ENCODE results near the gene SHISA7.
A peak's percentile ranks its signal among the peaks of the same experiment; 100 is the strongest.

Gene SHISA7

GRCh38 chr19:55391191-55391670 is 51.9 kb downstream of the SHISA7 start:
- no peak overlapping the region for H3K9ac ChIP-seq (ENCODE audit: low read length)
- H3K4me3 ChIP-seq (ENCODE audit: low read depth, low read length): no peak overlapping the region
- peaks cover 59% of the 10 kb centered on the region for H3K4me1 ChIP-seq (ENCODE audit: control insufficient read depth, insufficient read depth, low read length)
- no peaks in the 10 kb centered on the region for H3K9me3 ChIP-seq (ENCODE audit: control insufficient read depth, insufficient read depth, low read depth, low read length)
- H3K36me3 ChIP-seq (ENCODE audit: control insufficient read depth, insufficient read depth, low read length): peaks cover 40% of the 10 kb centered on the region
- no peak overlapping the region for H3K27ac ChIP-seq (ENCODE audit: low read depth, low read length)
- no peaks in the 10 kb centered on the region for H3K27me3 ChIP-seq (ENCODE audit: control insufficient read depth, insufficient read depth, low read length)

DNA sequence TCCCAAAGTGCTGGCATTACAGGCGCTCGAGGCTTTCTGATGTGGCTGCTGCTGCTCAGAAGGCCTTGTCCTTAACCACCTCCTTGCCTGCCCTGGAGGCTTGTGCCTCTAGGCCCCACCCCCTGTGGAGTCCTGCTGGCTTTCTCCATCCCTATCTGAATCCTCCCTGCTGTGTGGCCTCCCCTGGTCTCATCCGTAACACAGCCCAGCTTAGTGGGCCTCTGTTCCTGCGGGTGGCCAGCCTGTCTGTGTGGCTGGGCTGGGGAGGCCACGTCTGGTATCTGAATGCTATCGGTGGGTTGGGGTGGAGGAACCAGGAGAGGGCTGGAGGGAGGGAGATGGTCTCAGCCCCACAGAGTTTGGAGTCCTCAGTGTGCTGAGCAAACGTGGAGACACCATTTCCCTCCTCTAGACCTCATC is 52.6 kb downstream of the SHISA7 start:
- Histone ChIP-seq H3K9ac (ENCODE audit: low read length) (no peak overlapping the region), H3K9me3 (ENCODE audit: control insufficient read depth, insufficient read depth, low read depth, low read length) (no peaks in the 10 kb centered on the region), H3K36me3 (ENCODE audit: control insufficient read depth, insufficient read depth, low read length) (peaks cover 45% of the 10 kb centered on the region), H3K4me3 (ENCODE audit: low read depth, low read length) (no peak overlapping the region), H3K27me3 (ENCODE audit: control insufficient read depth, insufficient read depth, low read length) (no peaks in the 10 kb centered on the region), H3K4me1 (ENCODE audit: control insufficient read depth, insufficient read depth, low read length) (peaks cover 59% of the 10 kb centered on the region), H3K27ac (ENCODE audit: low read depth, low read length) (no peak overlapping the region)

DNA sequence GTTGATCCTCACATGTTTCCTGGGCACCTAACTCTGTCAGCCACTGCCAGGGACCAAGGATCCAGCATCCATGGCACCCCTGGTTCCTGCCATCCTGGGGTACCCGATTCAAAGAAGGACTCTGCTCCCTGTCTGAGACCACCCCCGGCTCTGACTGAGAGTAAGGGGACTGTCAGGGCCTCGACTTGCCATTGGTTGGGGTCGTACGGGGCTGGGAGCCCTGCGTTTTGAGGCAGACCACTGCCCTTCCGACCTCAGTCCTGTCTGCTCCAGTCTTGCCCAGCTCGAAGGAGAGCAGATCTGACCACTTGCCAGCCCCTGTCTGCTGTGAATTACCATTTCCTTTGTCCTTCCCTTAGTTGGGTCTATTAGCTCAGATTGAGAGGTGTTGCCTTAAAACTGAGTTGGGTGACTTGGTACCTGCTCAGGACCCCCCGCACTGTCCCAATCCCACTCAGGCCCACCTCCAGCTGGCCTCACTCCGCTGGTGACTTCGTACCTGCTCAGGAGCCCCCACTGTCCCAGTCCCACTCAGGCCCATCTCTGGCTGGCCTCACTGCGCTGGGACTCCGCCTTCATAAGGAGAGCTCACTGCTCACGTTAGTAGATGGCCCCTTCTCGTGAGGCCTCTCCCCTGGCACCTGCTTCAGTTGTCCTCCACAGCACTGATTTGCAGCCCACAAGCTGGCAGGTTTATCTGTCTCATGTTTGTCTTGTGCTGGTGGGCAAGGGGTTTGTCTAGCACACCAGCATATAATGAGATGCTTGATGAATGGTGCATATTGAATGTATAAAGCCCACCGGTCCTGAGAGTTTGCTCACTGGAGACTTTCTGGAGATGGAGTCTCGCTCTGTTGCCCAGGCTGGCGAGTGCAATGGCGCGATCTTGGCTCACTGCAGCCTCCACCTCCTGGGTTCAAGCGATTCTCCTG is 53.4 kb downstream of the SHISA7 start:
- H3K27me3 ChIP-seq (ENCODE audit: control insufficient read depth, insufficient read depth, low read length): no peaks in the 10 kb centered on the region
- H3K4me3 ChIP-seq (ENCODE audit: low read depth, low read length): no peak overlapping the region
- no peak overlapping the region for H3K27ac ChIP-seq (ENCODE audit: low read depth, low read length)
- peaks cover 63% of the 10 kb centered on the region for H3K4me1 ChIP-seq (ENCODE audit: control insufficient read depth, insufficient read depth, low read length)
- no peaks in the 10 kb centered on the region for H3K9me3 ChIP-seq (ENCODE audit: control insufficient read depth, insufficient read depth, low read depth, low read length)
- H3K9ac ChIP-seq (ENCODE audit: low read length): peak overlapping the region; percentile 21
- H3K36me3 ChIP-seq (ENCODE audit: control insufficient read depth, insufficient read depth, low read length): peaks cover 45% of the 10 kb centered on the region

DNA sequence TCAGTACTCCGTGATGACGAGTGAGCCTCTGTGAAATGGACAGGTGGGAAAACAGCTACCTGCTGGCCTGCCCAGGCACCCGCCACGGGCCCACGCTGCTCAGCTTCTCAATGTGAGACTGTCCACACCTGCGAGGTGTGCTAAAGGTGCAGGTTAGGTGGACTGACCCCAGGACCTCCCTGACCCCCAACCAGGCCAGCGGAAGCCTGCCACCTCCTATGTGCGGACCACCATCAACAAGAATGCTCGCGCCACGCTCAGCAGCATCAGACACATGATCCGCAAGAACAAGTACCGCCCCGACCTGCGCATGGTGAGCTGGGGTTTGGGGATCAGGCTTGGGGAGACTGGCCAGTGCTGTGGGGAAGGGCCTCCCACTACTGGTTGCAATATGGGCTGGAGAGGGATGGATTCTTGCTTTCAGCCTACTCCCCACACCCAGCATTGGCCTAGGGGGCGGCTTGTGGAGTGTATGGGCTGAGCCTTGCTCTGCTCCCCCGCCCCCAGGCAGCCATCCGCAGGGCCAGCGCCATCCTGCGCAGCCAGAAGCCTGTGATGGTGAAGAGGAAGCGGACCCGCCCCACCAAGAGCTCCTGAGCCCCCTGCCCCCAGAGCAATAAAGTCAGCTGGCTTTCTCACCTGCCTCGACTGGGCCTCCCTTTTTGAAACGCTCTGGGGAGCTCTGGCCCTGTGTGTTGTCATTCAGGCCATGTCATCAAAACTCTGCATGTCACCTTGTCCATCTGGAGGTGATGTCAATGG is 55.2 kb downstream of the SHISA7 start:
- H3K4me1 ChIP-seq (ENCODE audit: control insufficient read depth, insufficient read depth, low read length): peaks cover 64% of the 10 kb centered on the region
- H3K36me3 ChIP-seq (ENCODE audit: control insufficient read depth, insufficient read depth, low read length): peaks cover 45% of the 10 kb centered on the region
- H3K9me3 ChIP-seq (ENCODE audit: control insufficient read depth, insufficient read depth, low read depth, low read length): no peaks in the 10 kb centered on the region
- peak overlapping the region; percentile 92 for H3K4me3 ChIP-seq (ENCODE audit: low read depth, low read length)
- H3K27ac ChIP-seq (ENCODE audit: low read depth, low read length): no peak overlapping the region
- H3K9ac ChIP-seq (ENCODE audit: low read length): peak overlapping the region; percentile 96
- peaks cover under 1% of the 10 kb centered on the region; the same call in 1 of the 2 replicates for H3K27me3 ChIP-seq (ENCODE audit: control insufficient read depth, insufficient read depth, low read length)

DNA sequence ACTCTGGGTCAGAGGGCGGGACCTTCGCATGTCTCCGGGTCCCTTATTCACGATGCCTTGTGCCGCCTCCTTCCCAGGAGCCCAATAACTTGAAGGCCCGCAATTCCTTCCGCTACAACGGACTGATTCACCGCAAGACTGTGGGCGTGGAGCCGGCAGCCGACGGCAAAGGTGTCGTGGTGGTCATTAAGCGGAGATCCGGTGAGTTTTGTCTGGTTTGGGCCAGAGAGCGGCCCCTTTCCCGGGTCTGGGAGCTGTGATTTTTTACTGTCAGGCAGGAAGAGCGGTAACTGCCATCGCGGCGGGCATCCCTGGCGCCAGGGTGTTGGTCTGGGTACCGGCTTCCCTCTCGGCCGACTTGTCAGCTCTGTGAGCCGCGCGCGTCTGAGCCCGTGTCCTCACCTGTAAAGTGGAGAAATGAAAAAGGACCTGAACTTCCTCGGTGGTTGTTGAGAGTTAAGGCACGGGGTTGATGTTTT is 56.6 kb downstream of the SHISA7 start:
- no peak overlapping the region for H3K27ac ChIP-seq (ENCODE audit: low read depth, low read length)
- H3K27me3 ChIP-seq (ENCODE audit: control insufficient read depth, insufficient read depth, low read length): peaks cover 14% of the 10 kb centered on the region
- H3K4me1 ChIP-seq (ENCODE audit: control insufficient read depth, insufficient read depth, low read length): peaks cover 52% of the 10 kb centered on the region
- H3K36me3 ChIP-seq (ENCODE audit: control insufficient read depth, insufficient read depth, low read length): peaks cover 45% of the 10 kb centered on the region
- H3K9me3 ChIP-seq (ENCODE audit: control insufficient read depth, insufficient read depth, low read depth, low read length): no peaks in the 10 kb centered on the region
- H3K9ac ChIP-seq (ENCODE audit: low read length): peak overlapping the region; percentile 96
- peak overlapping the region; percentile 92 for H3K4me3 ChIP-seq (ENCODE audit: low read depth, low read length)

DNA sequence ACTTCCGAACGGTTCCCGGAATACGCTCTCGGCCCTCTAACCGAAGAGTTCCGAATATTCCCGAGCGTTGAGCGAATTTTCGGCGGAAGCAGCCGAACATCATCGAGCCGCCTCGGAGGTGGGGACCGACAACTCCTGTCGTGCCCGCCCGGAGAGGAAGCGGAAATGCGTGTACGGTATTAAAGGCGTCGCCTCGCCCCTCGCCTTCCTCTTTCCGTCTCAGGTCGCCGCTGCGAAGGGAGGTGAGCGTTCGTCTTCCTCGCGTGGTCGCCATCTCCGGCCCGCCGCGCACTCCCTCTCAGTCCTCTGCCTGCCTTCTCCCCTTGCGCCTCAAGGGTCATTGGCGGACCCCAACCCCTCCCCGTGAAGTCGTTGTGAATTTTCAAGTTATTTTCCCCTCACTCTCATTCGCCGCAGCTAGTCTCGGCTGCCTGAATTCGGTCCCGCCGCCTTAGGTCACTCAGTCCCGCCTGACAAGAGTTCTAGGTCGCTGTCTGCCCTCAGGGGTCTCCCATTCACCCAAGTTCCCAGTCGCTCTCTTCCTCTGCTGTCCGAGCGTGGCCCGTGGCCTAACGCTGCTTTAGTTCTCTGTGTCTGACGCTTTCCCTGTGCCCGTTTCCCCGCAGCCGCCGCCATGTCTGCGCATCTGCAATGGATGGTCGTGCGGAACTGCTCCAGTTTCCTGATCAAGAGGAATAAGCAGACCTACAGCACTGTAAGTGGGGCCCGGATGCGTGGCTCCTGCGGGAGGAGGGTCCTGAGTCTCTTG is 57.2 kb downstream of the SHISA7 start, which contains the start of gene RPL28:
RPL28 (plus strand) TSS at position 209 of the 769 bp plus-strand sequence; CDS start at position 635, 426 bp downstream.
- H3K4me1 ChIP-seq (ENCODE audit: control insufficient read depth, insufficient read depth, low read length): peaks cover 48% of the 10 kb centered on the region

DNA sequence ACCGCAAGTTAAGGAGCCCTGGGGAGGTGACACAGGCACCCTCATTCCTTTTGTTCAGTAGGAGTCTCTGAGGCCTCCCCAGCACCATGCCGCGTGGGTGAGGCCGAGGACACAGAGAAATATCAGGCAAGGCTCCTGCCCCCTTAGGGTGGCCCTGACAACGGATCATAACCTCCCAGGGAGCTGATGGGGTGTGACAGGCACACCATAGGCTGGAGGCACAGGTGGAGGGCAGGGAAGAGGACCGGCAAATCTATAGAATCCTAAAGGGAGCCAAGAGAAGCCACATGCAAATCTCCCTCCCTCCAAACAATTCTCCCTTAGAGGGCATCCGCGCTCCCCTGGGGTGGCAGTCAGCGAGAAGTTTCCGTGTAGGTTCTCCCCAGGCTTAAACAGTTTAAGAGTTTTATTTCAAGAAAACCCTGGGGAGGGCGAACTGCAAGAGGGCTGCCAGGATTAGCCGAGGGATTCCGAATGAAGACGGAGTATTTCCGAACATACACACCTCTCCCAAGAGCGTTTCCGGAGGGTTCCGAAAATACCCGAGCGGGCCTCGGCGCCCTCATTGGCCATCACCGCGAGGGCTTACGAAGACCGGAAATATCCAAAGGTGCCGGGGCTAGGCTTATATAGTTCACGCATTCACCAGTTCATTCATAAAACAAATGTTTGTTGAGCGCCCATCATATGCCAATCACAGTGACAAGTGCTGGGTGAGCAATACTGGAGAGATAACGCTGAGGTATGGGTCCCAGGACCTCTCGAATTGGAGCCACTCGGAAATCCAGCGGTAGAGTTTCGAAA is 58.0 kb downstream of the SHISA7 start:
- peaks cover 41% of the 10 kb centered on the region for H3K4me1 ChIP-seq (ENCODE audit: control insufficient read depth, insufficient read depth, low read length)
- peak overlapping the region; percentile 92 for H3K4me3 ChIP-seq (ENCODE audit: low read depth, low read length)
- H3K9ac ChIP-seq (ENCODE audit: low read length): peak overlapping the region; percentile 70
- peaks cover 15% of the 10 kb centered on the region for H3K27me3 ChIP-seq (ENCODE audit: control insufficient read depth, insufficient read depth, low read length)
- peaks cover 43% of the 10 kb centered on the region for H3K36me3 ChIP-seq (ENCODE audit: control insufficient read depth, insufficient read depth, low read length)
- peak overlapping the region; percentile 44 for H3K27ac ChIP-seq (ENCODE audit: low read depth, low read length)
- H3K9me3 ChIP-seq (ENCODE audit: control insufficient read depth, insufficient read depth, low read depth, low read length): no peaks in the 10 kb centered on the region

More for the DNA sequence above, 57.2 kb downstream of the SHISA7 start, which contains the start of gene RPL28:
- Histone ChIP-seq H3K36me3 (ENCODE audit: control insufficient read depth, insufficient read depth, low read length) (peaks cover 45% of the 10 kb centered on the region), H3K27me3 (ENCODE audit: control insufficient read depth, insufficient read depth, low read length) (peaks cover 15% of the 10 kb centered on the region), H3K4me3 (ENCODE audit: low read depth, low read length) (peak within 1 kb of the TSS; percentile 92), H3K9me3 (ENCODE audit: control insufficient read depth, insufficient read depth, low read depth, low read length) (no peaks in the 10 kb centered on the region), H3K27ac (ENCODE audit: low read depth, low read length) (peak within 1 kb of the TSS; percentile 44), H3K9ac (ENCODE audit: low read length) (peak within 1 kb of the TSS; percentile 96)

DNA sequence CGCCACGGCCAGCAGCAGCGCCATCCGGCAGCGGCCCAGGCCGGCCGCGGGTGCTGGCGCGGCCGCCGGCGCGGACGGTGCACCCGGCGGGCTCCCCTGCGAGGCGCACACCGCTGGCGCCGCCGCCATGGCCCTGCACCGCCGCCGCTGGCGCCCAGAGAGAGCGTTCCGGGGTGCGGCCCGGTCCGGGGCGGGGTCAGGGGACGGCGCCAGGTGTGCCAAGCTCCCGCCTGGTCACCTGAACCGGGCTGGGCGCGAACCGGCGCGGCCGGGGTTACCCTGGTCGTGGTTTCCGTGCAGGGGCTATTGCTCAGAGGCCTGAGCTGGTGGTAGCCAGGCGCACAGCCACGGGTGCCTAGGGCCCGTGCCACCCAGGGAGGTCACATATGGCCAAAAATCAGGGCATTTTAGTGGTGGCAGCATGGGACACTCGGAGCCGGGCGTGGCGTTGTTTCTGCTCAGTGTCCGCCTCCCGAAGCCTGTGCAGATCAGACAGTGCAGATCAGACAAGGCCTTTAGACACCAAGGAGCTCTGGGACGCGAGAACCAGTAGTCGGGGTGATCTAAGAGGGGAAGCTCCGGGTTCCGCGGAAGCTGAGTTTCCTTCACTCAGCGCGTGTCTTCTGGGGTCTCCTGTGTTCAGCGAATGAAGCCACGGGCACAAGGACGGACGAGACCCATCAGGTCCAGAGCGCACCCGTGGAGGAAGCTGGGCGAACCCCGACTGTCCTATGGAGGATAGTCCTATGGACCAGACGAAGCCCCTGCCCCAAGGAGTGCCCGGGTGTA is 58.8 kb downstream of the SHISA7 start, which contains the start of gene TMEM238:
TMEM238 (minus strand) TSS at position 162 of the 789 bp plus-strand sequence; CDS start at position 129, 33 bp downstream.
- peaks cover 18% of the 10 kb centered on the region for H3K27me3 ChIP-seq (ENCODE audit: control insufficient read depth, insufficient read depth, low read length)
- peak within 1 kb of the TSS; percentile 92 for H3K4me3 ChIP-seq (ENCODE audit: low read depth, low read length)
- H3K36me3 ChIP-seq (ENCODE audit: control insufficient read depth, insufficient read depth, low read length): peaks cover 35% of the 10 kb centered on the region
- peaks cover 33% of the 10 kb centered on the region for H3K4me1 ChIP-seq (ENCODE audit: control insufficient read depth, insufficient read depth, low read length)
- peak within 1 kb of the TSS; percentile 70 for H3K9ac ChIP-seq (ENCODE audit: low read length)
- no peak within 1 kb of the TSS for H3K27ac ChIP-seq (ENCODE audit: low read depth, low read length)
- no peaks in the 10 kb centered on the region for H3K9me3 ChIP-seq (ENCODE audit: control insufficient read depth, insufficient read depth, low read depth, low read length)

Data from HUES6 (cell line).